CD14-positive monocyte (primary cell): ENCODE results near the gene ELOVL1. TPM values are rescaled to one million over a fixed set of nuclear protein-coding genes. Genes with fewer than 3 reads are reported as not detected.

ENCODE experiments used
- DNase-seq, 3 donors: peaks; one replicate each; pipeline ENCODE4 v3.0.0-alpha.2; 2011 to 2022
- H2AFZ ChIP-seq: 2 replicates; pipeline ENCODE4 v1.6.0; 2012; ENCODE audit warnings: mild to moderate bottlenecking, low read depth, low read length, inconsistent platforms; ENCODE audit not compliant: insufficient read depth, poor library complexity, severe bottlenecking
- H3K27ac ChIP-seq, 2 donors: 1 replicate in 1 of 2; 2 replicates in 1 of 2; pipeline ENCODE4 v1.5.1; 2012 to 2013; ENCODE audit warnings: low read length in 2 of 2, control low read depth in 1 of 2, inconsistent platforms in 1 of 2, low read depth in 1 of 2, mild to moderate bottlenecking in 1 of 2
- H3K27me3 ChIP-seq, 2 donors: one replicate each; pipeline versions ENCODE4 v1.6.0 to v1.6.1; 2011 to 2013; ENCODE audit warnings: low read length in 2 of 2; ENCODE audit not compliant: control insufficient read depth in 2 of 2, insufficient read depth in 2 of 2
- H3K36me3 ChIP-seq, 2 donors: replicated peaks in 1 of 2; 1 replicate in 1 of 2; 2 replicates in 1 of 2; pipeline versions ENCODE4 v1.5.1 to v1.6.1; 2012 to 2013; ENCODE audit warnings: low read length in 2 of 2, control low read depth in 1 of 2, inconsistent platforms in 1 of 2, mild to moderate bottlenecking in 1 of 2; ENCODE audit not compliant: insufficient read depth in 2 of 2, control insufficient read depth in 1 of 2
- H3K4me1 ChIP-seq, 2 donors: 1 replicate in 1 of 2; 2 replicates in 1 of 2; pipeline versions ENCODE4 v1.5.1 to v1.6.1; 2012 to 2013; ENCODE audit warnings: low read length in 2 of 2, control low read depth in 1 of 2, inconsistent platforms in 1 of 2, mild to moderate bottlenecking in 1 of 2, moderate library complexity in 1 of 2; ENCODE audit not compliant: insufficient read depth in 2 of 2, control insufficient read depth in 1 of 2
- H3K4me2 ChIP-seq: replicated peaks from 2 replicates; pipeline ENCODE3; 2012; ENCODE audit warnings: low read length, moderate library complexity, mild to moderate bottlenecking; ENCODE audit not compliant: poor library complexity, severe bottlenecking; ENCODE audit errors: extremely low read depth
- H3K4me3 ChIP-seq, 3 experiments: fragments of 200-600 bp in 1 of 3; sonication (generic) in 1 of 3; replicated peaks in 1 of 3; 1 replicate in 2 of 3; 2 replicates in 1 of 3; pipeline ENCODE4 v1.5.1; 2011 to 2013; ENCODE audit warnings: low read length in 3 of 3, mild to moderate bottlenecking in 3 of 3, control low read depth in 2 of 3, low read depth in 2 of 3, inconsistent platforms in 1 of 3, moderate library complexity in 1 of 3
- H3K79me2 ChIP-seq: 2 replicates; pipeline ENCODE4 v1.6.0; 2012; ENCODE audit warnings: mild to moderate bottlenecking, control low read depth, inconsistent platforms, low read length, moderate library complexity; ENCODE audit not compliant: insufficient read depth
- H3K9ac ChIP-seq: 2 replicates; pipeline ENCODE4 v1.6.0; 2017; ENCODE audit warnings: low read length, mild to moderate bottlenecking; ENCODE audit not compliant: insufficient read depth, poor library complexity, severe bottlenecking
- H3K9me3 ChIP-seq, 2 donors: replicated peaks in 1 of 2; 1 replicate in 1 of 2; 2 replicates in 1 of 2; pipeline versions ENCODE4 v1.5.1 to v1.6.1; 2012 to 2013; ENCODE audit warnings: low read length in 2 of 2, control low read depth in 1 of 2; ENCODE audit not compliant: control insufficient read depth in 1 of 2, insufficient read depth in 1 of 2
- H4K20me1 ChIP-seq: 2 replicates; pipeline ENCODE4 v1.6.0; 2012; ENCODE audit warnings: mild to moderate bottlenecking, low read length, control low read depth, moderate library complexity; ENCODE audit not compliant: insufficient read depth
- H3K27ac Mint-ChIP-seq, 7 donors: one replicate each; pipeline ENCODE4 v1.8.0; 2020; ENCODE audit warnings: mild to moderate bottlenecking in 7 of 7, mixed read lengths in 7 of 7, moderate library complexity in 6 of 7, inconsistent platforms in 2 of 7
- H3K27me3 Mint-ChIP-seq, 3 donors: one replicate each; pipeline ENCODE4 v1.8.0; 2021 to 2022; ENCODE audit warnings: low read depth in 3 of 3, mild to moderate bottlenecking in 3 of 3, mixed read lengths in 3 of 3, moderate library complexity in 3 of 3, inconsistent platforms in 1 of 3
- H3K36me3 Mint-ChIP-seq, 2 donors: one replicate each; pipeline ENCODE4 v1.8.0; 2020; ENCODE audit warnings: mixed read lengths in 2 of 2, inconsistent platforms in 1 of 2, mild to moderate bottlenecking in 1 of 2
- H3K4me1 Mint-ChIP-seq: one replicate; pipeline ENCODE4 v1.8.0; 2020; ENCODE audit warnings: mild to moderate bottlenecking, mixed read lengths
- H3K4me3 Mint-ChIP-seq, 2 donors: one replicate each; pipeline ENCODE4 v1.8.0; 2020; ENCODE audit warnings: mild to moderate bottlenecking in 2 of 2, mixed read lengths in 2 of 2, moderate library complexity in 1 of 2
- H3K9me3 Mint-ChIP-seq, 7 donors: one replicate each; pipeline ENCODE4 v1.8.0; 2020 to 2022; ENCODE audit warnings: mixed read lengths in 7 of 7, mild to moderate bottlenecking in 6 of 7, moderate library complexity in 6 of 7, inconsistent platforms in 2 of 7
- CTCF ChIP-seq: fragments of 200-600 bp; IDR thresholded peaks from one replicate; pipeline ENCODE4 v1.8.0; 2022; ENCODE audit warnings: antibody characterized with exemption, mild to moderate bottlenecking
- WGBS: methylation state at CpG from one replicate; pipeline ENCODE4 v1.1.5; 2013; ENCODE audit warnings: missing lambda C conversion rate; ENCODE audit not compliant: insufficient coverage; 5-methylcytosine and 5-hydroxymethylcytosine counted together
- intact Hi-C, 2 donors: fragments of 100-400 bp; cut with micrococcal nuclease; formaldehyde crosslinking; loops; one replicate each; pipeline versions ENCODE4 v1.15.0 to v1.15.1; 2023
- polyA plus RNA-seq, 3 donors: library from polyadenylated mRNA; depleted of rRNA in 1 of 3; unstranded in 2 of 3; stranded (reverse) in 1 of 3; fragments of 300-500 nt in 2 of 3; fragments of >200 nt in 1 of 3; fragmentation: Illumina TruSeq in 2 of 3; gene quantifications; 1 replicate in 2 of 3; 2 replicates in 1 of 3; pipeline ENCODE4 v1.2.3, GENCODE V29; 2012 to 2021

The ELOVL1 gene
- polyA plus RNA-seq, 3 donors: 135 to 151 (median 148) TPM

DNA sequence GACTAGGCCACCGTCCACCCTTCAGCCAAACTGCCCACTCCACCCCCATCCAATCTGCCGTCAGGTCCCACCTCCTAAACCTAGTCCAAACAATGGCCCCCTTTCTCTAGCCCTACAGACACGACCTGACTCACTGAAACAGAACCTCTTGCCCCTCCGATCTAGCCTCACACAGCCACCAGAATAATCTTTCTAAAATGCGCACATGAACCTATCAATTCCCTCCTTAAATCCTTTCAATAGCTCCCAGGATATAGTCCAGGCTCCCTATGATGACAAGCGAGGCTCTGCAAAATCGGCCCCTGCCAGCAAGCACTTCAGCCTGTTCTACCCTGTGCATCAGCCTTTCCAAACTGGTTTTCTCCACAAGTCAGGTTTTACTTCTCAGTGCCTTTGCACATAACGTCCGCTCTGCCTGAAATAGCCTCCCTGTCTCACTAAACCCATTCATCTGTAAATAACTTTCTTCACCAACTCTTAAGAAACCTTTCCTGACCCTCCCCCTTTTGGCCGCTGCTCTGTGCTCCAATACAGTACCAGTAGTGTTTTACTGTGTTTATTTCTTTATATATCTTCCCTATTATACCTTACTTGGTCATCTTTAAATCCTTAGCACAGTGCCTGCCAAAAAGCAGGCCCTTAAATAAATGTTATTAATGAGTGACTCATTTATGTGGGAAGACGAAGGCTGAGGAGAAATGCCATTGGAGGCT lies 18.1 kb downstream of the ELOVL1 start:
- H2AFZ ChIP-seq: peak overlapping the region; percentile 61
- 90% methylated on average over 9 of the region's 11 CpGs for WGBS
- Mint-ChIP-seq H3K4me3 (peak overlapping the region; percentile 77 to 88), H3K4me1 (peaks cover 16% of the 10 kb centered on the region), H3K27me3 (peaks cover 2 to 5% (median 2%) of the 10 kb centered on the region in 3 donors), H3K9me3 (no peaks in the 10 kb centered on the region), H3K36me3 (peaks cover 4% of the 10 kb centered on the region in 2 donors), H3K27ac (peak overlapping the region in 3 of 7 donors; percentile 7 to 72 (median 60))
- no peaks in the 10 kb centered on the region for H3K27me3 ChIP-seq
- TF ChIP-seq CTCF: no peak
- DNase-seq: no peak
- H3K4me1 ChIP-seq: no peaks in the 10 kb centered on the region
- intact Hi-C loops: loop anchor here in 1 of 2 donors (5.0 kb wide), 1 partner anchor 38 kb away; the partner anchor contains the start of genes MED8 and SZT2
- H3K27ac ChIP-seq: no peak overlapping the region
- H3K36me3 ChIP-seq: no peaks in the 10 kb centered on the region
- H3K4me3 ChIP-seq: peak overlapping the region in 1 of 3 experiments; percentile 63
- no peaks in the 10 kb centered on the region for H4K20me1 ChIP-seq
- H3K9ac ChIP-seq: no peak overlapping the region
- peak overlapping the region; percentile 63 for H3K4me2 ChIP-seq
- no peaks in the 10 kb centered on the region for H3K79me2 ChIP-seq
- H3K9me3 ChIP-seq: no peaks in the 10 kb centered on the region

DNA sequence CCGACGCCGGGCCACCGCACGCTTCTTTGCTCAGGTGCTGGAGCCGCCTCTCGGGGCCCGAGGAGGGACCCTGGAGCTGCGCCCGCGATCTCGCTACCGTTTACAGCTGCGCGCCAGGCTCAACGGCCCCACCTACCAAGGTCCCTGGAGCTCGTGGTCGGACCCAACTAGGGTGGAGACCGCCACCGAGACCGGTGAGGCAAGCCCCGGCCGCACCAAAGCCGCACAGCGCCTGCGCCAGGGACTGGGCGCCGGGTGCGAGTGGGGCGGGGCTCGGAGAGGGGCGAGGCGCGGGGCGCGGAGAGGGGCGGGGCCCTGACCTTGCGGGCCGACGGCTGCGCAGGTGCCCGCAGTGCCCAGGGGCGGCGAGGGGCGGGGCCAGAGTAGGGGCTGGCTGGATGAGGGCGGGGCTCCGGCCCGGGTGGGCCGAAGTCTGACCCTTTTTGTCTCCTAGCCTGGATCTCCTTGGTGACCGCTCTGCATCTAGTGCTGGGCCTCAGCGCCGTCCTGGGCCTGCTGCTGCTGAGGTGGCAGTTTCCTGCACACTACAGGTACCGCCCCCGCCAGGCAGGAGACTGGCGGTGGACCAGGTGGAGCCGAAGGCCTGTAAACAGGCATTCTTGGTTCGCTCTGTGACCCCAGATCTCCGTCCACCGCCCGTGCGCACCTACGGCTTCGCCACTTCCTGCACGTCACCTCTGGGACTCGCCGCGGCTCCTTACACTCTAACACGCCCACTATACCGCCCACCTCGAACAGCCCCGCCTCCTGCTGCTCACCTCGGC lies 18.8 kb downstream of the ELOVL1 start:
- H3K9me3 ChIP-seq: no peaks in the 10 kb centered on the region
- no peaks in the 10 kb centered on the region for H3K79me2 ChIP-seq
- H3K36me3 ChIP-seq: no peaks in the 10 kb centered on the region
- H4K20me1 ChIP-seq: no peaks in the 10 kb centered on the region
- DNase-seq: peak in 2 of 3 donors; percentile 12
- no peak overlapping the region for H3K27ac ChIP-seq
- H3K9ac ChIP-seq: peak overlapping the region; percentile 46
- H3K4me1 ChIP-seq: no peaks in the 10 kb centered on the region
- Mint-ChIP-seq H3K9me3 (no peaks in the 10 kb centered on the region), H3K36me3 (no peaks in the 10 kb centered on the region), H3K4me3 (peak overlapping the region; percentile 77 to 88), H3K27me3 (peaks cover 2 to 5% (median 2%) of the 10 kb centered on the region in 3 donors), H3K27ac (peak overlapping the region in 5 of 7 donors; percentile 7 to 72 (median 43)), H3K4me1 (peaks cover 16% of the 10 kb centered on the region)
- intact Hi-C loops: no loop called here
- peak overlapping the region; percentile 61 for H2AFZ ChIP-seq
- peak overlapping the region; percentile 18 to 63 (median 34) for H3K4me3 ChIP-seq
- 72% methylated on average over 71 of the region's 72 CpGs for WGBS
- no peaks in the 10 kb centered on the region for H3K27me3 ChIP-seq
- H3K4me2 ChIP-seq: peak overlapping the region; percentile 63
- TF ChIP-seq CTCF: no peak
